Neural progenitor cell (in vitro differentiated cells): Measurements from ENCODE around the gene MAMSTR. TPM values are rescaled to one million over a fixed set of nuclear protein-coding genes. Genes with fewer than 3 reads are reported as not detected.

Source experiments
- DNase-seq: peaks from one replicate; pipeline ENCODE4 v3.0.0-alpha.2; 2016; ENCODE audit warnings: low spot score
- H2AFZ ChIP-seq: fragments of 200-600 bp; sonication (generic); replicated peaks from 2 replicates; pipeline ENCODE4 v1.6.1; 2016; ENCODE audit warnings: antibody characterized with exemption
- H3F3A ChIP-seq: fragments of 200-600 bp; sonication (generic); 2 replicates; pipeline ENCODE4 v1.6.1; 2016; ENCODE audit warnings: antibody characterized with exemption, low read depth
- H3K27ac ChIP-seq: fragments of 200-600 bp; sonication (generic); 2 replicates; pipeline ENCODE4 v1.5.1; 2016; ENCODE audit warnings: mild to moderate bottlenecking
- H3K27me3 ChIP-seq: fragments of 200-600 bp; sonication (generic); 2 replicates; pipeline ENCODE4 v1.6.1; 2016; ENCODE audit warnings: mild to moderate bottlenecking, moderate library complexity
- H3K36me3 ChIP-seq: fragments of 200-600 bp; sonication (generic); 2 replicates; pipeline ENCODE4 v1.5.1; 2016
- H3K4me1 ChIP-seq: fragments of 200-600 bp; sonication (generic); 2 replicates; pipeline ENCODE4 v1.6.1; 2016; ENCODE audit warnings: mixed run types
- H3K4me2 ChIP-seq: fragments of 200-600 bp; sonication (generic); 2 replicates; pipeline ENCODE4 v1.6.1; 2016
- H3K4me3 ChIP-seq: fragments of 200-600 bp; sonication (generic); 2 replicates; pipeline ENCODE4 v1.5.1; 2016
- H3K79me2 ChIP-seq: fragments of 200-600 bp; sonication (generic); 2 replicates; pipeline ENCODE4 v1.6.1; 2016; ENCODE audit warnings: low read depth
- H3K9ac ChIP-seq: fragments of 200-600 bp; sonication (generic); 2 replicates; pipeline ENCODE4 v1.6.1; 2016
- H3K9me3 ChIP-seq: fragments of 200-600 bp; sonication (generic); 2 replicates; pipeline ENCODE4 v1.5.1; 2016; ENCODE audit warnings: low read depth
- H4K20me1 ChIP-seq: fragments of 200-600 bp; sonication (generic); 2 replicates; pipeline ENCODE4 v1.6.1; 2016; ENCODE audit warnings: low read depth
- H3K27ac Mint-ChIP-seq: 3 replicates; pipeline ENCODE4 v1.8.0; 2021; ENCODE audit warnings: mixed read lengths
- H3K27me3 Mint-ChIP-seq: 2 replicates; pipeline ENCODE4 v1.8.0; 2022; ENCODE audit warnings: low read depth, mild to moderate bottlenecking, inconsistent platforms, moderate library complexity, mixed read lengths; ENCODE audit not compliant: insufficient read depth
- H3K36me3 Mint-ChIP-seq: 3 replicates; pipeline ENCODE4 v1.8.0; 2021; ENCODE audit warnings: mixed read lengths
- H3K4me1 Mint-ChIP-seq: 3 replicates; pipeline ENCODE4 v1.8.0; 2021; ENCODE audit warnings: mixed read lengths
- H3K4me3 Mint-ChIP-seq: 3 replicates; pipeline ENCODE4 v1.8.0; 2021; ENCODE audit warnings: mild to moderate bottlenecking, moderate library complexity, mixed read lengths
- H3K9me3 Mint-ChIP-seq: 3 replicates; pipeline ENCODE4 v1.8.0; 2020; ENCODE audit warnings: mixed read lengths
- CTCF ChIP-seq: fragments of 200-600 bp; sonication (generic); IDR thresholded peaks from 2 replicates; pipeline ENCODE4 v1.5.1; 2017; ENCODE audit warnings: antibody characterized with exemption, mild to moderate bottlenecking
- EZH2 ChIP-seq: fragments of 200-600 bp; sonication (generic); IDR thresholded peaks from 2 replicates; pipeline ENCODE4 v1.6.1; 2017; ENCODE audit warnings: antibody characterized with exemption, mild to moderate bottlenecking, moderate library complexity
- EZH2phosphoT487 ChIP-seq: fragments of 200-600 bp; sonication (generic); IDR thresholded peaks from 2 replicates; pipeline ENCODE4 v1.6.1; 2017; ENCODE audit warnings: antibody characterized with exemption
- total RNA-seq: library from RNA; depleted of rRNA; stranded (reverse); fragments of >200 nt; gene quantifications from 2 replicates; pipeline ENCODE4 v1.2.3, GENCODE V29; 2015; ENCODE audit warnings: low replicate concordance

MAMSTR gene
- total RNA-seq, 1 donor from 2014 or later, result 1.2 TPM

GRCh38 chr19:48750771-48751504 lies 31.4 kb upstream of the MAMSTR start:
- Histone ChIP-seq H3K9me3 (no peaks in the 10 kb centered on the region), H3K79me2 (peaks cover 17% of the 10 kb centered on the region), H3K9ac (no peak overlapping the region), H3K4me1 (no peaks in the 10 kb centered on the region), H3K27ac (no peak overlapping the region), H3K4me3 (no peak overlapping the region), H3K36me3 (no peaks in the 10 kb centered on the region), H3K4me2 (peak overlapping the region; percentile 96), H4K20me1 (no peaks in the 10 kb centered on the region), H3K27me3 (peaks cover 11% of the 10 kb centered on the region), H3F3A (peaks cover 26% of the 10 kb centered on the region), H2AFZ (no peak overlapping the region)
- H3K4me3 Mint-ChIP-seq, result peak overlapping the region; percentile 79
- peaks cover 29% of the 10 kb centered on the region for H3K4me1 Mint-ChIP-seq
- H3K9me3 Mint-ChIP-seq, result peaks cover 6% of the 10 kb centered on the region
- TF ChIP-seq CTCF, result no peak
- TF ChIP-seq EZH2, result no peak
- TF ChIP-seq EZH2phosphoT487, result no peak
- no peak overlapping the region for H3K27ac Mint-ChIP-seq
- DNase-seq, result no peak
- peaks cover 37% of the 10 kb centered on the region for H3K27me3 Mint-ChIP-seq
- peaks cover 8% of the 10 kb centered on the region for H3K36me3 Mint-ChIP-seq

GRCh38 chr19:48750351-48750750 lies 30.8 kb upstream of the MAMSTR start:
- H4K20me1 ChIP-seq, result no peaks in the 10 kb centered on the region
- Mint-ChIP-seq H3K4me3 (no peak overlapping the region), H3K9me3 (peaks cover 6% of the 10 kb centered on the region), H3K27me3 (peaks cover 43% of the 10 kb centered on the region), H3K4me1 (peaks cover 29% of the 10 kb centered on the region), H3K36me3 (peaks cover 9% of the 10 kb centered on the region), H3K27ac (no peak overlapping the region)
- H3K4me1 ChIP-seq, result no peaks in the 10 kb centered on the region
- H3K36me3 ChIP-seq, result no peaks in the 10 kb centered on the region
- peaks cover 11% of the 10 kb centered on the region for H3K27me3 ChIP-seq
- peaks cover 17% of the 10 kb centered on the region for H3K79me2 ChIP-seq
- no peak overlapping the region for H3K4me3 ChIP-seq
- no peak overlapping the region for H3K27ac ChIP-seq
- peaks cover 31% of the 10 kb centered on the region for H3F3A ChIP-seq
- H3K9ac ChIP-seq, result no peak overlapping the region
- H3K4me2 ChIP-seq, result no peak overlapping the region
- H2AFZ ChIP-seq, result no peak overlapping the region
- TF ChIP-seq EZH2phosphoT487 (no peak), CTCF (no peak), EZH2 (no peak)
- no peaks in the 10 kb centered on the region for H3K9me3 ChIP-seq
- DNase-seq, result no peak

GRCh38 chr19:48749571-48750198 lies 30.2 kb upstream of the MAMSTR start:
- H2AFZ ChIP-seq, result no peak overlapping the region
- H3K36me3 ChIP-seq, result no peaks in the 10 kb centered on the region
- DNase-seq, result no peak
- Mint-ChIP-seq H3K27me3 (peaks cover 43% of the 10 kb centered on the region), H3K27ac (no peak overlapping the region), H3K9me3 (peaks cover 6% of the 10 kb centered on the region), H3K36me3 (peaks cover 9% of the 10 kb centered on the region), H3K4me1 (peaks cover 29% of the 10 kb centered on the region), H3K4me3 (no peak overlapping the region)
- H3K79me2 ChIP-seq, result peaks cover 17% of the 10 kb centered on the region
- no peaks in the 10 kb centered on the region for H4K20me1 ChIP-seq
- TF ChIP-seq EZH2 (no peak), EZH2phosphoT487 (no peak), CTCF (no peak)
- peaks cover 11% of the 10 kb centered on the region for H3K27me3 ChIP-seq
- no peak overlapping the region for H3K27ac ChIP-seq
- H3F3A ChIP-seq, result peaks cover 31% of the 10 kb centered on the region
- no peak overlapping the region for H3K4me2 ChIP-seq
- H3K4me1 ChIP-seq, result no peaks in the 10 kb centered on the region
- no peak overlapping the region for H3K9ac ChIP-seq
- no peak overlapping the region for H3K4me3 ChIP-seq
- H3K9me3 ChIP-seq, result no peaks in the 10 kb centered on the region
